DLD1 (cell line): ENCODE measurements around the gene MRPL19.

Experiments
- in situ Hi-C: cut with HindIII; loops from 2 replicates; pipeline ENCODE4 v1.10.0; 2017; ENCODE audit warnings: low sequenced_read_pairs

MRPL19 gene

DNA sequence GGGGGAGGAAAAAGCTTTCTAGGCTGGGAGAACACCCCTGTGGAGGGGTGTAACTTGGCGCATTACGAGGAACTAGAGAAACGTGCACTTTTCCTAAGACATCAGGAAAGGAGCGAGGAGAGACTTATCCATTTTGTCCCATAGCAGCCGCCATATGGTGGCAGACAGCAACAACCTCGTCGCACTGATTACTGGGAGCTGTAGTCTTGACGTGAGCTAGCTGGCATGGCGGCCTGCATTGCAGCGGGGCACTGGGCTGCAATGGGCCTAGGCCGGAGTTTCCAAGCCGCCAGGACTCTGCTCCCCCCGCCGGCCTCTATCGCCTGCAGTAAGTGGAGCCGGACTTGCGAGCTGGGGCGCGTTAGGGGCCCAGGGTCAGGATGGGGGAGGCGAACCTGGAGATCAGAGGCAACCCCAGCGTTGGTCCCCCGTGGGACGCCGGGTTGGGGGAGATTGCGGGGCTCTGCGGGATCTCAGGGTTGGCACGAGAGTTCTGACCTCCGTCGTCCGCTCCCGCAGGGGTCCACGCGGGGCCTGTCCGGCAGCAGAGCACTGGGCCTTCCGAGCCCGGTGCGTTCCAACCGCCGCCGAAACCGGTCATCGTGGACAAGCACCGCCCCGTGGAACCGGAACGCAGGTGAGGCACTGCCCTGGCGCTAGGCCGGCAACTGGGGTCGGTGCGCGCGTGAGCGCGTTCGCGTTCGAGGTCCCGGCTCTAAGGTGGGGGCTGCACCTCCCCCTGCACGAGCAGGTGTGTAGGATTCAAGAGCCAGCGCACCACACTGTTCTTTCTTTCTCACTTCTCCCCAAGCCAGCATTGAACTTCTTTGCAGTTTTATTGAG lies at the start of gene MRPL19:
Gene MRPL19, plus strand, starts transcription at position 201 of the 843 bp plus-strand sequence. Its CDS starts 25 bp downstream, at position 226.
- in situ Hi-C loops, result no loop called here

GRCh38 chr2:75596784-75597183 lies 49.8 kb upstream of the MRPL19 start:
- in situ Hi-C loops, result no loop called here

GRCh38 chr2:75597949-75598348 lies 48.6 kb upstream of the MRPL19 start:
- in situ Hi-C loops, result no loop called here

GRCh38 chr2:75598589-75599155 lies 47.9 kb upstream of the MRPL19 start:
- in situ Hi-C loops, result no loop called here

- in situ Hi-C loops, result loop anchor here (25.0 kb wide), 1 partner anchor 138 kb away; no protein-coding TSS in a partner anchor
Observed at GRCh38 chr2:75600461-75601011, 46.0 kb upstream of the MRPL19 start.

DNA sequence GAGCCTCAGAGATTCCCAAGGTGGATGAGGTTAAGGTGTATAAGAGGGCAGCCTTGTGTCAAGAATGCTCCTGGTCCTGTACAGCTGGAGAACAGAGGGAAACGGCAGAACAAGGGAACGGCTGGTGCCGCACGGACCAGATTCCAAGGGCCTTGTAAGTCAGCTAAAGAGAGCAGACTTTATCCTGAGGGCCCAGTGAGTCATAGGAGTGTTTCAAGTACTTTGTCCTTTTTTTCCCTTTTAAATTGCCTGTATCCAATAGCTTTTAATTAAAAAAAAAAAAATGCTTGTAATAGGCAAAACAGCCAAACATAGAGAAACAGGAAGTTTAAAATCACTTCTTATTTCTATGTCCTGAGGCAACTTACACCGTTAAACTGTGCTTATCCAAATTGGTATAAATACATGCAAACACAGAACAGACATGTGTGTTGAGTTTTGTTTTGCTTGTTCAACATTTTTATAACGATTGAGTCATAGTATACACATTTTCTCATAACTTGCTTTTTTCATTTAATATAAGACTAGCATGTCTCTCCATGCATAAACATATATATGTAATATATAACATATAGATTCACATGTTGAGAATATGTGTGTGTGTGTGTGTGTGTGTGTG lies 43.8 kb upstream of the MRPL19 start:
- in situ Hi-C loops, result loop anchor here (25.0 kb wide), 1 partner anchor 141 kb away; no protein-coding TSS in a partner anchor

GRCh38 chr2:75603477-75603876 lies 43.1 kb upstream of the MRPL19 start:
- in situ Hi-C loops, result loop anchor here (25.0 kb wide), 1 partner anchor 141 kb away; no protein-coding TSS in a partner anchor

DNA sequence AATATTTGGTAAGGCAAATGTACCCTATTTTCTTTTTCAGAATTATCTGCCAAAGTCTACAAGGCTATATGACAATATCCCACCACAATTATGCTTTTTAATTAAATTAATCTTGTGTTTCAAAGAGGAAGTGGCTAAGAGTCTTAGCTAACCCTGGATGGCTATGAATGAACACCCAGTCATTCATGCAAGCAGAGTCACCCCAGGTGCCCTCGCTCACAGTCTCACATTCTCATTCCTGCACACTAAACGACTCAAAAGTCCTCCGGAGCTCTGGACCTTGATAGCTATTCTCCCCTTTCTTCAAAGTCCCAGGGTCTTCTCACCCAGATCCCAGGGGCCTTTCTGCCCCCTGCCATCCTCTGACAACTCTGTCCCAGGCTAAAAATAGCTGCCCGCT lies 42.1 kb upstream of the MRPL19 start:
- in situ Hi-C loops, result loop anchor here (25.0 kb wide), 1 partner anchor 142 kb away; no protein-coding TSS in a partner anchor

- in situ Hi-C loops, result loop anchor here (25.0 kb wide), 1 partner anchor 144 kb away; no protein-coding TSS in a partner anchor
Observed at GRCh38 chr2:75605770-75606529, 40.6 kb upstream of the MRPL19 start.

DNA sequence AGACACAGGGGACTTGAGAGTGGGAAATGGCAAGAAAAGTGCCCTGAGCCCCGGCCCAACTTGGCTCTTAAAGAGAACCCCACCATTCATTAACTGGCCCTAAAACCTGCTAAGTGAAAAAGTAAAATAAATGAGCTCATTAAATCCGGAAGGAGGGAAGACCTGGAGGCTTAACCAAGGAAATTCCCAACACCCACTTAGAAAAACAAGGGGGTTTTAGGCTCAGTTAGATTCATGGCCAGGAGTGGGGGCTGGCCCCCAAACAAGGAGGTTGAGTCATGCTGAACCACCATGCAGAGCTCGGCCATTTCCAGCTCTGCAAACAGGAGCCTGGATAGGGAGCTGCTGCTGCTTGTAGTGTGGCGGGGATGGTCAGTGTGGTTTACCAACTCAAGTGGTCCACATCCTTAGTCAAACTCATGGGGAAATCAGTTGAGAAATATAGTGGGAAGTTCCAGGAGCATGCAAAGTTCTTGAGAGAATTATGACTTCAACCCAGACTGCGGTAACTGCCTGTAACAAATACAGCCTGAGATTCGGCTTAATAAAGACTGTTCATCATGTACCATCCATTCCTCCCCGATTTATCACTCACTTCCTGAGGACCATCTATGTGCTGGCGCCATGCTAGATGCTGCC lies 39.7 kb upstream of the MRPL19 start:
- in situ Hi-C loops, result loop anchor here (25.0 kb wide), 1 partner anchor 145 kb away; no protein-coding TSS in a partner anchor

GRCh38 chr2:75607400-75607798 lies 39.2 kb upstream of the MRPL19 start:
- in situ Hi-C loops, result loop anchor here (25.0 kb wide), 1 partner anchor 145 kb away; no protein-coding TSS in a partner anchor

GRCh38 chr2:75607988-75608683 lies 38.4 kb upstream of the MRPL19 start:
- in situ Hi-C loops, result loop anchor here (25.0 kb wide), 1 partner anchor 146 kb away; no protein-coding TSS in a partner anchor

- in situ Hi-C loops, result loop anchor here (25.0 kb wide), 1 partner anchor 147 kb away; no protein-coding TSS in a partner anchor
Observed at GRCh38 chr2:75608684-75609333, 37.8 kb upstream of the MRPL19 start.

- in situ Hi-C loops, result loop anchor here (25.0 kb wide), 1 partner anchor 147 kb away; no protein-coding TSS in a partner anchor
Observed at GRCh38 chr2:75609334-75609689, 37.3 kb upstream of the MRPL19 start.

DNA sequence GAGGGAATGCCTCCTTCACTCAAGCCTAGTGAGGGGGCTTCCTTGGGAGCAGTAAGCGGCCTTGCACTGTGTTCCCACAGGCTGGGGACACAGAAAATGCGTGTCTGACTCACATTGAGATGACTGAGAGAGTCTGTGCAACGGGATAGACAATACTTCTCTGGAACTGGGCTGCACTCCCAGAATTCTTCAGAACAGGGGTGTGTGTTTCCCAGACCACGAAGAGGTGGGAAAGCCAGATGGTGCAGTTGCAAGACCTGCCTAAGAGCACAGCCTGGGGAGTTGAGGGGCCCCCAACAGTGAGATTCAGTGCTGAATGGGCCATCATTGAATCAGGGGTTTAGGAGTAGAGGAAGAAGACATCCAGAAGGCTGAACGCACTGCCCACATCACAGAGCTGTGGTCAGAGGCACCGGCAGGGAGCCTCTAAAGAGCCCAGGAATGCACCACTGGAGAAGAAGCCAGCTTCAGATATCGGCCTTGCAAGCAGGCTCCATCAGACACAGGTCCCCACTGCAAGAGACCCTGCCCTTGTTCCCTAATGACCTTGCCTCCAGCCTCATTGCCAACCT lies 36.6 kb upstream of the MRPL19 start:
- in situ Hi-C loops, result loop anchor here (25.0 kb wide), 1 partner anchor 148 kb away; no protein-coding TSS in a partner anchor

GRCh38 chr2:75610671-75611070 lies 35.9 kb upstream of the MRPL19 start:
- in situ Hi-C loops, result loop anchor here (25.0 kb wide), 1 partner anchor 148 kb away; no protein-coding TSS in a partner anchor

DNA sequence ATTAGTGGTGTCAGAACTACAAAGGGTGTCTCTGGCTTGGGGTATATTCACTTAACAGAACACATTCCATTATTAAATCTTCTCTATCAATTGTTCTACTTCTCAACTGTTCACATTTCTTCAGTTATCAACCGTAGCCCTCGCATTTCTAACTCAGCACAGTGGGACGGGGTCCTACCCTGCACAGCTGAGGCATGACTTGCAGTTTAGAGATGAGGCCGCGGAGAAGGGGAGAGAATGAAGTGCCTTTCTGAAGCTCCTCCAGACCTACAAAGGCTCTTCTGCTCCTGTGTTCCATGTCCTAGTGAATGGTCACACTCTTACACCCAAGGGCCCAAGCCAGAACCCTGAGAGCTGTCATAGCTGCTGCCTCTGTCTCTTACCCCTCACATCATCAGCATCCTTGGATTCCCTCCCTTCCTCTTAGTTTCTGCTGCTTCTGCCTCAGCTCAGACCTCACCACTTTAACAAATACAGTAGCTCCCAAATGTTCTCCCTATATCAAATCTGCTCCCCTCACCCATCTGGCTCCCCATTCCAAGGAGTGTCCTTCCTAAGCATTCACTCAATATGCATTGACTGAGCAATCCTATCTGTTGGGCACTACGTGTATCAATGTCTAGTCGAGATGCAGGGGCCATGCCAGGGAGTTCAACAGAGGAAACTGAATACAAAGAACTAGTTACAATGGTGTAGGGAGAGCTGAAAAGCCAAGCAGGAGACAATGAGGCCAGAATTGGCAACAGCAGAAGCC lies 34.3 kb upstream of the MRPL19 start:
- in situ Hi-C loops, result loop anchor here (25.0 kb wide), 1 partner anchor 150 kb away; no protein-coding TSS in a partner anchor
